B cell (primary cell): ENCODE results near the gene ZC2HC1B. TPM values are rescaled to one million over a fixed set of nuclear protein-coding genes. Genes with fewer than 3 reads are reported as not detected.

Experiments used
- ATAC-seq: fragments of 200-7000 bp; cut with Tn5 transposase; one replicate; pipeline ENCODE4 v1.10.0; 2021; ENCODE audit warnings: low read depth, mild to moderate bottlenecking, moderate number of reproducible peaks, moderate library complexity
- CTCF ChIA-PET: fragments of 350-600 bp; sonication (Branson Sonifier 250); formaldehyde crosslinking; loops from one replicate; lab custom pipeline; 2021; ENCODE audit warnings: antibody characterized with exemption, inconsistent platforms; lab: Charles Lee
- POLR2A ChIA-PET: fragments of 350-600 bp; sonication (Branson Sonifier 250); formaldehyde crosslinking; loops from one replicate; lab custom pipeline; 2021; ENCODE audit warnings: antibody characterized with exemption; lab: Charles Lee
- DNase-seq: peaks from one replicate; pipeline ENCODE4 v3.0.0; 2013
- H2AFZ ChIP-seq: 2 replicates; pipeline ENCODE4 v1.6.1; 2012; ENCODE audit warnings: mild to moderate bottlenecking, low read depth, low read length; ENCODE audit not compliant: insufficient read depth, poor library complexity, severe bottlenecking
- H3K27ac ChIP-seq, 2 donors: 1 replicate in 1 of 2; 2 replicates in 1 of 2; pipeline ENCODE4 v1.5.1; 2012 to 2013; ENCODE audit warnings: low read length in 2 of 2, mild to moderate bottlenecking in 2 of 2, moderate library complexity in 1 of 2
- H3K27me3 ChIP-seq, 4 experiments: fragments of 200-600 bp in 1 of 4; sonication (generic) in 1 of 4; replicated peaks in 1 of 4; 1 replicate in 2 of 4; 2 replicates in 2 of 4; pipeline versions ENCODE4 v1.6.1 to v1.7.0; 2013 to 2016; ENCODE audit warnings: low read length in 3 of 4, mild to moderate bottlenecking in 2 of 4, mixed read lengths in 1 of 4, moderate library complexity in 1 of 4; ENCODE audit not compliant: insufficient read depth in 4 of 4, control insufficient read depth in 3 of 4; ENCODE audit errors: control extremely low read depth in 1 of 4
- H3K36me3 ChIP-seq, 2 experiments: replicated peaks in 1 of 2; 1 replicate in 1 of 2; 2 replicates in 1 of 2; pipeline versions ENCODE4 v1.6.1 to v1.7.1; 2013; ENCODE audit warnings: low read length in 1 of 2; ENCODE audit not compliant: insufficient read depth in 2 of 2, control insufficient read depth in 1 of 2; ENCODE audit errors: control extremely low read depth in 1 of 2, extremely low read depth in 1 of 2
- H3K4me1 ChIP-seq, 2 donors: fragments of 200-600 bp in 1 of 2; sonication (generic) in 1 of 2; 1 replicate in 1 of 2; 2 replicates in 1 of 2; pipeline versions ENCODE4 v1.5.1 to v1.6.1; 2013 to 2017; ENCODE audit warnings: low read length in 2 of 2; ENCODE audit not compliant: control insufficient read depth in 2 of 2, insufficient read depth in 2 of 2
- H3K4me2 ChIP-seq: replicated peaks from 2 replicates; pipeline ENCODE3; 2012; ENCODE audit warnings: mild to moderate bottlenecking, low read depth, low read length; ENCODE audit not compliant: poor library complexity, severe bottlenecking
- H3K4me3 ChIP-seq, 5 experiments: fragments of 200-600 bp in 1 of 5; sonication (generic) in 1 of 5; 1 replicate in 3 of 5; 2 replicates in 2 of 5; pipeline versions ENCODE4 v1.5.1 to v1.7.0; 2011 to 2016; ENCODE audit warnings: low read length in 4 of 5, mild to moderate bottlenecking in 4 of 5, low read depth in 2 of 5, control low read depth in 1 of 5, moderate library complexity in 1 of 5; ENCODE audit not compliant: insufficient read depth in 1 of 5; ENCODE audit errors: control extremely low read depth in 1 of 5, extremely low read depth in 1 of 5
- H3K79me2 ChIP-seq: fragments of 200-600 bp; sonication (generic); one replicate; pipeline ENCODE4 v1.6.0; 2016; ENCODE audit warnings: low read length; ENCODE audit not compliant: control insufficient read depth, insufficient read depth
- H3K9ac ChIP-seq: fragments of 200-600 bp; sonication (generic); 2 replicates; pipeline ENCODE4 v1.6.1; 2017; ENCODE audit warnings: mild to moderate bottlenecking, low read length, moderate library complexity
- H3K9me3 ChIP-seq, 3 donors: one replicate each; pipeline versions ENCODE4 v1.6.1 to v1.7.1; 2013; ENCODE audit warnings: low read length in 2 of 3; ENCODE audit not compliant: control insufficient read depth in 2 of 3, insufficient read depth in 1 of 3; ENCODE audit errors: control extremely low read depth in 1 of 3
- H4K20me1 ChIP-seq: 2 replicates; pipeline ENCODE4 v1.6.0; 2012; ENCODE audit warnings: mild to moderate bottlenecking, low read length; ENCODE audit not compliant: insufficient read depth, control insufficient read depth, poor library complexity, severe bottlenecking
- H3K27ac Mint-ChIP-seq: one replicate; pipeline ENCODE4 v1.8.0; 2021; ENCODE audit warnings: mixed read lengths
- H3K27me3 Mint-ChIP-seq: one replicate; pipeline ENCODE4 v1.8.0; 2021; ENCODE audit warnings: mixed read lengths
- H3K4me1 Mint-ChIP-seq: one replicate; pipeline ENCODE4 v1.8.0; 2021; ENCODE audit warnings: mixed read lengths
- H3K4me3 Mint-ChIP-seq: one replicate; pipeline ENCODE4 v1.8.0; 2021; ENCODE audit warnings: mixed read lengths
- H3K9me3 Mint-ChIP-seq: one replicate; pipeline ENCODE4 v1.8.0; 2022; ENCODE audit warnings: mixed read lengths; ENCODE audit not compliant: insufficient read depth
- EZH2 ChIP-seq: IDR thresholded peaks from 2 replicates; pipeline ENCODE4 v1.6.1; 2012; ENCODE audit warnings: borderline replicate concordance, low read depth, mild to moderate bottlenecking, moderate library complexity, low read length; ENCODE audit not compliant: insufficient read depth, poor library complexity, severe bottlenecking
- WGBS: methylation state at CpG from one replicate; pipeline ENCODE4 v1.1.5; 2013; ENCODE audit warnings: missing lambda C conversion rate; ENCODE audit not compliant: insufficient coverage; 5-methylcytosine and 5-hydroxymethylcytosine counted together
- intact Hi-C: fragments of 100-400 bp; cut with micrococcal nuclease; formaldehyde crosslinking; loops from one replicate; pipeline ENCODE4 v1.10.0; 2022
- polyA minus RNA-seq: library from RNA; depleted of rRNA, polyadenylated mRNA; stranded (reverse); fragments of >200 nt; gene quantifications from 2 replicates; pipeline ENCODE4 v1.2.3, GENCODE V29; 2012
- polyA plus RNA-seq: library from polyadenylated mRNA; depleted of rRNA; stranded (reverse); fragments of >200 nt; gene quantifications from 2 replicates; pipeline ENCODE4 v1.2.3, GENCODE V29; 2012
- total RNA-seq, 2 donors: library from RNA; stranded (reverse); fragments of 120-200 nt in 1 of 2; gene quantifications; 1 replicate in 1 of 2; 2 replicates in 1 of 2; pipeline versions ENCODE4 v1.2.3 to v1.2.4, GENCODE V29; 2013 to 2022
- TF ChIP-seq, protein P1 (sequence below): fragments of 200-600 bp; IDR thresholded peaks from one replicate; pipeline ENCODE4 v1.8.0; 2022; ENCODE audit warnings: antibody characterized with exemption, mild to moderate bottlenecking

Gene ZC2HC1B, protein sequence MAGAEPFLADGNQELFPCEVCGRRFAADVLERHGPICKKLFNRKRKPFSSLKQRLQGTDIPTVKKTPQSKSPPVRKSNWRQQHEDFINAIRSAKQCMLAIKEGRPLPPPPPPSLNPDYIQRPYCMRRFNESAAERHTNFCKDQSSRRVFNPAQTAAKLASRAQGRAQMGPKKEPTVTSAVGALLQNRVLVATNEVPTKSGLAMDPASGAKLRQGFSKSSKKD
- 0.84 and 0.92 TPM in 2 replicates for total RNA-seq
- total RNA-seq (2013), result 0.30 TPM
- 0.36 and 0.51 TPM in 2 replicates for polyA plus RNA-seq
- 0.71 TPM in 1 of 2 replicates, not detected in the other for polyA minus RNA-seq

DNA sequence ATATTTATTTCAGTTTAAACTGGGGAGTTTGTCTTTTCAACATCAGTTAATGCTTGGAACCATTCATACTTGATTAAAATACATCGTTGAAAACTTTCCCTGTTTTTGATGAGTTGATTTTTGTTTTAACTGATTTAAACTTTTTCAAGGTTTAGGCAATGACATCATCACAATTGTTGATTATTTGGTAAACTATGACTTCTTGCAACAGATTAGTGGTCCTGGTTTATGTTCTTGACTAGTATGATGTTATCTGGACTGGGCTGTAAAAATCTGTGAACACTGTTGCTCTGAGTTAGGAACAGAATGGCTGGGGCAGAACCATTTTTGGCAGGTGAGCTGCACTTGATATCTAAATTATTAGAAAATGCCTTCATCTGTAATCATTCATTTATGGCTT is at the start of gene ZC2HC1B:
ZC2HC1B (plus strand) TSS at position 241 of the 400 bp plus-strand sequence; CDS start at position 307, 66 bp downstream.
- Histone ChIP-seq H3K9ac (no peak within 1 kb of the TSS), H3K36me3 (peaks cover 17 to 49% of the 10 kb centered on the region in 2 experiments), H3K4me3 (no peak within 1 kb of the TSS), H3K79me2 (no peaks in the 10 kb centered on the region), H3K27me3 (no peaks in the 10 kb centered on the region), H2AFZ (no peak within 1 kb of the TSS), H3K27ac (no peak within 1 kb of the TSS), H3K4me2 (no peak within 1 kb of the TSS), H3K4me1 (no peaks in the 10 kb centered on the region), H3K9me3 (no peaks in the 10 kb centered on the region), H4K20me1 (no peaks in the 10 kb centered on the region)
- DNase-seq (no peak), ATAC-seq (no peak)
- no CpG with 5 or more reads among the region's 1 CpG for WGBS
- no peaks in the 10 kb centered on the region for H3K9me3 Mint-ChIP-seq
- no peaks in the 10 kb centered on the region for H3K4me1 Mint-ChIP-seq
- no peak within 1 kb of the TSS for H3K27ac Mint-ChIP-seq
- TF ChIP-seq, protein P1, sequence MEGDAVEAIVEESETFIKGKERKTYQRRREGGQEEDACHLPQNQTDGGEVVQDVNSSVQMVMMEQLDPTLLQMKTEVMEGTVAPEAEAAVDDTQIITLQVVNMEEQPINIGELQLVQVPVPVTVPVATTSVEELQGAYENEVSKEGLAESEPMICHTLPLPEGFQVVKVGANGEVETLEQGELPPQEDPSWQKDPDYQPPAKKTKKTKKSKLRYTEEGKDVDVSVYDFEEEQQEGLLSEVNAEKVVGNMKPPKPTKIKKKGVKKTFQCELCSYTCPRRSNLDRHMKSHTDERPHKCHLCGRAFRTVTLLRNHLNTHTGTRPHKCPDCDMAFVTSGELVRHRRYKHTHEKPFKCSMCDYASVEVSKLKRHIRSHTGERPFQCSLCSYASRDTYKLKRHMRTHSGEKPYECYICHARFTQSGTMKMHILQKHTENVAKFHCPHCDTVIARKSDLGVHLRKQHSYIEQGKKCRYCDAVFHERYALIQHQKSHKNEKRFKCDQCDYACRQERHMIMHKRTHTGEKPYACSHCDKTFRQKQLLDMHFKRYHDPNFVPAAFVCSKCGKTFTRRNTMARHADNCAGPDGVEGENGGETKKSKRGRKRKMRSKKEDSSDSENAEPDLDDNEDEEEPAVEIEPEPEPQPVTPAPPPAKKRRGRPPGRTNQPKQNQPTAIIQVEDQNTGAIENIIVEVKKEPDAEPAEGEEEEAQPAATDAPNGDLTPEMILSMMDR, result no peak
- no peak for TF ChIP-seq EZH2
- no peaks in the 10 kb centered on the region for H3K27me3 Mint-ChIP-seq
- no peak within 1 kb of the TSS for H3K4me3 Mint-ChIP-seq
- ChIA-PET POLR2A (no interaction called here), CTCF (no interaction called here)
- intact Hi-C loops, result no loop called here

DNA sequence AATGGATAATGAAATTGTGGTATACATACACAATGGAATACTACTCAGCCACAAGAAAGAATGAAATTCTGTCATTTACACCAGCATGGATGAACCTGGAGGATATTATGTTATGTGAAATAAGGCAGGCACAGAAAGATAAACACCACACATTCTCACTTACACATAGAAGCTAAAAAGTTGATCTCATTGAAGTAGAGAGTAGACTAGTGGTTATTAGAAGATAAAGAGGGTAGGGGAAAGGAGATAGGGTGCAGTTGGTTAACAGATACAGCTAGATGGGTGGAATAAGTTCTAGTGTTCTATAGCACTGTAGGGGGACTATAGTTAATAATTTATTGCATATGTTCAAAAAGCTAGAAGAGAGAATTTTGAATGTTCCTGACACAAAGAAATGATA is 46.7 kb upstream of the ZC2HC1B start:
- no peaks in the 10 kb centered on the region for H3K9me3 Mint-ChIP-seq
- Histone ChIP-seq H2AFZ (no peak overlapping the region), H3K27me3 (no peaks in the 10 kb centered on the region), H4K20me1 (no peaks in the 10 kb centered on the region), H3K4me3 (no peak overlapping the region), H3K9ac (no peak overlapping the region), H3K4me1 (no peaks in the 10 kb centered on the region), H3K36me3 (no peaks in the 10 kb centered on the region), H3K27ac (no peak overlapping the region), H3K79me2 (no peaks in the 10 kb centered on the region), H3K4me2 (no peak overlapping the region), H3K9me3 (no peaks in the 10 kb centered on the region)
- no peak overlapping the region for H3K27ac Mint-ChIP-seq
- TF ChIP-seq, protein P1, result no peak
- TF ChIP-seq EZH2, result no peak
- DNase-seq (no peak), ATAC-seq (no peak)
- H3K4me1 Mint-ChIP-seq, result no peaks in the 10 kb centered on the region
- ChIA-PET CTCF (no interaction called here), POLR2A (no interaction called here)
- no peaks in the 10 kb centered on the region for H3K27me3 Mint-ChIP-seq
- H3K4me3 Mint-ChIP-seq, result no peak overlapping the region
- intact Hi-C loops, result no loop called here
